ENCODE measurements around the gene PASK.

The PASK gene

DNA sequence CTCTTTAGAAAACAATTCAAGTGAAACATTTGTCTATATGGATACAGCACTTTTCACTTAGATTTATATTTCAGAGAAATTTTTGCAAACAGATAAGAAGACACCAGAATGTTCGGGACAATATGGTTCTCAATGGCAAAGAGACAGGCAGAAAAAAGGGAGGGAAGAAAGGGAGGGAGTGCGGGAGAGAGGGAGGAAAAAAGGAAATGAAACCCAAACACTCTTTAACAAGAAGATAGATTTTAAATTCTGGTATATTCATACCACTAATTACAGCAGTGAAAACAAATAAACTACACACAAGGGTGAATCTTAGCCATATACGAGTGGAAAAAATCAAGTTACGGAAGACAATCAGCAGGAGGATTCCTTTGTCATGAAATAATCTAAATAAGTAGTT lies 3.0 kb downstream of the PASK start:
- no peak for DNase-seq

- no peak for DNase-seq
Observed at GRCh38 chr2:241142593-241142992, 6.7 kb downstream of the PASK start.

DNA sequence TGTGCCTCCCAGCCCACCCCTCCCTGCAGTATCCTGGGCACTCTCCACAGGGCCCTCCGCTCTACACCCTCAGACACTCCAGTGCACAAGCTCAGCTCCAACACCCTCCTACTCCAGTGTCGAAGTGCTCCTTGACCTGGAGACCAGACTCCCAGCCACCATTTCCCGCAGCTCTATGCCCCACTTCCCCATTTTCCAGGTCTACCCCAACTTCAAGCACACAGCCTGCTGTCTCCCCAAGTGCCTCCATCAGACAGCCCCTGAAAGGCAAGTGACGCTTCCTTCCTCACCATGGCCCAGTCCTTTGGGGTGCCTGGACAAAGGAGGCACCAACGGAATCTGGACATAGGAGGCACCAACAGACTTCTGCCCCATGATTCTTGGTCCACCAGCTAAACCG lies 7.2 kb downstream of the PASK start:
- no peak for DNase-seq

DNA sequence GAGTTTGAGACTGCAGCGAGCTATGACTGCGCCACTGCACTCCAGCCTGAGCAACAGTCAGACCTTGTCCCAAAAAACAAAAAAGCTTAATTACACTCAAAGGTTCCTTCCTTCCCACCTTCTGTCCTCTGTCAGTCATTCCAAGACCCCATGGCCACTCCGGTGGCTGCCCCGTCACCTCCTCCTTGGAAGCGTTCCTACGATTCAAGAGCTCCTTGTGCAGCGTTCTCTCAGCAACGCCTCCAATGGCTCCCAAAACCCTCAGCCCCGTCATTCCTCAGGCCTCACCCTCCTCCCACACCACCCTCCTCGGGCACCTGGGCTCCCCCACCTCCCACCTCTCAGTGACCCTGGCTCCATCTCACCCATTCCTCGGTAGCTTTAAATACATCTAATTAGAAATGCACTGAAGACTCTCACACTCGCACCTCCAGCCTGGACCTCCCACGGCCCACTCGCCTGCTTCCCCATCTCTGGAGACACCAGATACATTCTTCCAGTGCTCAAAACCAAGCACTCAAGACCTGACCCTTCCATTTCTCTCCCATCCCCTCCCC lies 8.0 kb downstream of the PASK start:
- DNase-seq, result no peak

GRCh38 chr2:241140445-241140840 lies 8.8 kb downstream of the PASK start:
- DNase-seq, result no peak

DNA sequence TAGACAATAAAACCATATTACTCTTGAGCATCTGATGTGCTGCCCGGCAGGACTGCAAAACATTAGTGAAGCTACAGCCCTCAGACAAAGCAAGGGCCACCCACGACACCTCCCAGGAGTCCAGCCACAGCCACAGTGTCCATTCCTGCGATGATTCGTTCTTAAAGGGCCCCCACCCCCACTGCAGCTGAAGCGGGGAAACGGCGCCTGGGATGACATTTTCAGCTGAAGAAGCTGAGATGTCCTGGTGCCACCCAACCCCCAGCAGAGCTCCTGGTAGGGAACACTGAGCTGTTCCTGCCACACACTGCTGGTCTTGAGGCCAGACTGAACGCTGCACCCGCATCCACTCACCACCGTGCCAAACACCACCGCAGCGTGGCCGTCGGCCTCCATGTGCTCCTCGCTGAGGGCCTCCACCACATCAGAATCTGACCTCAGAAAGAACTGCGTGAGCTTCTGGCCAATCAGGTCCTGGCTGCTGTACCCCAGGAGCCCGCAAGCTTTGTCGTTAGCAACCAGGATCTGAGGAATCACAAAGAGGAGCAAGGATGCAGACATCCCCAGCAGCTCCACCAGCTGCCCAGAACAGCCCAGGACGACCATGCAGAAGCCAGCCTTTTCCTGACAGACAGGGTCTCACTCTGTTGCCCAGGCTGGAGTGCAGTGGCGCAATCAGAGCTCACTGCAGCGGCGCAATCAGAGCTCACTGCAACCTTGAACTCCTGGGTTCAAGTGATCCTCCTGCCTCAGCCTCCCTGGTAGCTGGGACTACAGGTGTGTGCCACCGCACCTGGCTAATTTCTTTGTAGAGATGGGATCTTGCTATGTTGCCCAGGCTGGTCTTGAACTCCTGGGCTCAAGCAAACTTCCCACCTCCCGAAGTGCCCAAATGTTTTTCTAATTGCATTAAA lies 9.5 kb downstream of the PASK start:
- DNase-seq, result no peak

GRCh38 chr2:241138471-241138870 lies 10.8 kb downstream of the PASK start:
- DNase-seq, result no peak

DNA sequence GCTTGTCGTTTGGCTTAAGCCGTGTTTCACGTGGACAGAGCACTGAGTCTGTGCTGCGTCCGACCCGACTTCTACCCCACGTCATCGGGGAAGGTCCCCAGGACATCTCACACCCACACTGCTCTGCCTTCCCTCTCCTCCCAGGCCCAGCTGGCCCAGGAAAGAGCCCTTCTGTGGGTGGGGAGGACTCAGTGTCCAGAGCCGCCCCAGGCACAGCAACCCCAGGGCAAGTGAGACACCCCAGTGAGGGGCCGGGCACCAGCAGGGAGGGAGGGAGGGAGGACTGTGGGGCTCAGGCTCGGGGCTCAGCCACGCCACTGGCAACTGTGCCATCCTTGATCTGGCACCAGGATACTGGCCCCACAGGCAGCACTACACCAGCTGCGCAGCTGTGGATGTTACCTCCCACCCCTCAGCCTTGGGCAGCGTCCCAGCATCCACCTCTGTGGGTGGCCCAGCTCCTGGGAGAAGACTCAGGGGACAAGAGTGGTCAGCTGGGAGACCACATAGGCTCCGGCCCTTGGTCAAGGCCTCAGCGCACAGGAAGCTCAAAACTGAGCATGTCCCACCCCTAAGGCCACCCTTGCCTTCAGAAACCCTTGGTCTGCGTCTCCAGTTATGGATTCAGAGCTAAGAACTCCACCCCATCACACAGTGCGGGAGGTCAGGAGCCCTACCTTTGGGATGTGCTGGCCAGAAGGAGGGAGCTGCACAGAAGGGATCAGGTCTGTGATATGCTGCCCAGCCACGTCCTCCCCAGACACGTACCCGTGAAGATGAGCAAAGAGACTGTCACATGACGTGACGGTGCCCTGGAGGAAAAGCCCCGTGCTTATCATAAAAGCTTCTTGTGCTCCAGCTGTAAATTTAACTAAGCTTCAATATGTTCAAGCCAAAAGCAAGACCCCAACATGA lies 11.7 kb downstream of the PASK start:
- no peak for DNase-seq

DNA sequence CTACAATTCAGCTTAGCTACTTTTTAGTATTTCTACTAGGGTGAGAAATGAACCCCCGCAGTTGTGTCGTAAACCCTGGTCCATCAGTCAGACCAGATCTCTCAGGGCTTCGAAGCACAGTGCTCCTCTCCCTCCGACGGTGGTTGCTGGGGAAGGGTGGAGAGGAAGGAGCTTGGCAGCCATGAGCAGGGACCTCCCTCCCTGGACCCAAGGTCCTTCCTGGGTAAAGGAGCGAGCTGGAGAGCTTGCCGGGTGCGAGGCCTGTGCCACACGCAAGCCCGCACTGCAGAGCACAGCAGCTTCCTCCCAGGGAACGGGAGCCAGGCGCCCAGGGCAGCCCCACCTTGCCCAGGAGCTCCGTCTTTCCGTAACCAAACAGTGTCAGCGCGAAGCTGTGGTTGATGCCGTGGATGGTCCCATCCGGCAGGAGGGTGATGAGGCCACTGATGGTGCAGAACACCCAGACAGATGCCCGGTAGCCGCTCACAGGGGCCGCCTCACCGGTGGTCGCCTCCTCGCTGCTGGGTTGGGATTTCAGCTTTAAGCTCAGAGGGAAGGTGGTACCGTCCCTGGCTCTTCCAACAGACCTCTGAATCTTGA lies 12.5 kb downstream of the PASK start:
- DNase-seq, result no peak

DNA sequence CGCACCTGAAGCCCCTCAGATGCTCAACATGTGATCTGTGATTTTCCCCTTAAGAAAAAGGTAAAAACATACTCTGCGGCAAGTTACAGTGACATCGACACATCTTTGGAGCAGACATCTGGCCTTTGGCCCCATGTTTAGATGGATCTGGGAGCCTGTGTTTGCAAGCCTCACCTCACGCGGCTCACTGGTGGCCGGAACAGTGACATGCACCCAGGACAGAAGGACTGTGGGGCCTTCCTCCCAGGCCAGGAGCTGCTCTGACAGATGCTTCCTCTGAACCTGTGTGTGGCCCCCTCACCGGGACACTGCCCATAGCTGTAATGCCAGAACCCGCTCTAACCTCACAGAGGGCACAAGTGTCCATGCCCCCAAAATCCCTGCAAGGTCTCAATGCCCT lies 13.1 kb downstream of the PASK start:
- no peak for DNase-seq

DNA sequence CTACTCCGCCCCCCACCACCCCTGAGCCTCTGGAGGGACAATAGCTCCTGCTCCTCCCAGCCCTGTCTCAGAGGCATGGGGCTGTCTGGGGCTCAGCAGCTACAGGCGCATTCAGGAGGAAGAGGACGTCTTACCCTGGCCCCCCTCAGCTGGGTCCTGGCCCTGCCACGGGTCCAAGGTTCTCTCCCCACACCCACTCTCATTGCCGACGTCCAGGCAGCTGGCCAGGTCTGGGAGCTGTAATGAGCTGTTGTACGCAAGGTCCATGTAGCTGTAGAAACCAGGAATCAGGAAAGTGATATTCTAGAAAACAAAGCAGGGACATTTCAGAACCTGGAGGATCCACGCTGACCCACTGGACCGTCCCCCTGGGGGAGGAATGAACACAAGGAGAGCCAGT lies 13.5 kb downstream of the PASK start:
- DNase-seq, result no peak

- no peak for DNase-seq
Observed at GRCh38 chr2:241134711-241135110, 14.6 kb downstream of the PASK start.

DNA sequence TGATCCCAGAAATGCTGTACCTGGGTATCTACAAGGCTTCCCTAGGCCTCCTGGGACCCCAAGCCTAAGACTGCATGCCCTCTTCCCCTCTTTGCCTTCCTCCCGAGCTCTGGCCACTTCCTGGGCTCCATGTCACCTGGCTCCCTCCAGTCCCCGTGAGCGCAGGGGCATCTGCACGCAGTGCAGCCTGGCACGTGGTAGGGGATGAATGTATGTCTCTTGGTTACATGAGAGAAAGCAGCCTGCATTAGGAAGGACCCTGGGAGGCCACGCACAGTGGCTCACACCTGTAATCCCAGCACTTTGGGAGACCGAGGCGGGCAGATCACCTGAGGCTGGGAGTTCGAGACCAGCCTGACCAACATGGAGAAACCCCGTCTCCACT lies 15.8 kb downstream of the PASK start:
- no peak for DNase-seq

DNA sequence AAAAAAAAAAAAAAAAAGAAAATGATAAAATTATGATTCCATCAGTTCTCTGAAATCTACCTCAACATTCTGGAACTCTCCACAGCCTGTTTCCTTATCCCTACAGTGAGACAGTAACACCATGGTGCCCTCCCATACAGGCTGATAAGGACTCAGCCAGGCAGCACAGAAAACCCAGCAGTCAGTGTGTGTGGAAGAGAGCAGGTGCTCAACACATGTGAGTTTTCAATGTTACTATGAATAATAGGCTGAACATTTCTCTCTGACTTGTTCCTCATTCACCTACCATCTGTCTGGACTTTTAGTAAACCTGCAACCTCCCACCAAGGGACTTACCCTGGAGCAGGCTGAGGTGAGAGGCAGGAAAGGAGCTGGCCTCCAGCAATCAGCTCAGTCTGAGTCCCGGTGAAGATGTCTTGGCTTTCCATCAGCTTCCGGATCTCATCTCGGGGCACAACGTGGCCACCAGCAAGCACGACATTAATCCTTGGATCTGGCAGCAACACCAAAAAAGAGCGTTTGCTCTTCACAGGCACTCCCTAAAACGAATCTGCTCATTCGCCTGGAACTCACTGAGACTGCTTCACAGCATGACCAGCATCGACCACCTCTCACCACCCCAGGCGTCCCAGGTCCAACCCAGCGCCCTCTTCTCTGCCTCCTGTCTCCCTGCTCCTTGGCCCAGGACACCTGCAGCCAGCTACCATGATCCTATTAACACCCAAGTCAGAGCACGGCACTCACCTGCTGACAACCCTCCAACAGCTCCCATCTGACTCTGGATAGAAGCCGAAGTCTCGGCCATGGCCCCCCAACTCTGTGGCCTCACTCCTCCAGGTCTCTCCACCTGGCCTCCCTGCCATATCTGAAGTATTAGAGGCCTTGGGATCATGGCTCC lies 16.5 kb downstream of the PASK start:
- DNase-seq, result no peak

DNA sequence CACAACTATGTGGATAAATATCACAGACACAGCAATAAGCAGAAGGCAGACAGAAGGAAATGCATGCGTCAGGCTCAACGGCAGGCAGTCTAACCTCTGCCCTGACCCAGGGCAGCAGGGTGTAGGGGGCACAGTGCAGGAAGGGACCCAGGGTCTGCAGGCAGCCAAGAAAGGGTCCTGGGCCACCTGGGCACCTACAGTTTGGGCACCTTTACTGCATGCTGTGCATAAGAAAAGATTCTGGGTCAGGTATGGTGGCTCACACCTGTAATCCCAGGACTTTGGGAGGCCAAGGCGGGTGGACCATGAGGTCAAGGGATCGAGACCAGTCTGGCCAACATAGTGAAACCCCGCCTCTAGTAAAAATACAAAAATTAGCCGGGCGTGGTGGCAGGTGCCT lies 17.7 kb downstream of the PASK start:
- DNase-seq, result no peak

DNA sequence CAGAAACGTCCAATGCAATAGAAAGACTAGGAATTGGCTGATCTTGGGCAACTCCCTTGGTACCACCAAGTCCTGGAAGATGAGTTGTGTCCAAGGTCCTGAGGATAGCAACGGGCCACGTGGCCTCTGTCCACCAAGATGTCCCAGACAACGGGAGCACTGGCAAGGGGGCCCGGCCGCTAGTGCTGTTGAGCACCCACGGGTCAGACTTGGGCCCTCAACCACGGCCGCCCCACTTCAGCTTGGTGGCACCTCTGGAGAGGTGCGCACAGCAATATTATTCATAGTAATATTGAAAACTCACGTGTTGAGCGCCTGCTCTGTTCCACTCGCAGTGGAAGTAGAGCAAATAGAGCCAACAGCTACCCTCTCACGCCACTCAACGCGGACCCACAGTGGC lies 19.0 kb downstream of the PASK start:
- DNase-seq, result no peak

DNA sequence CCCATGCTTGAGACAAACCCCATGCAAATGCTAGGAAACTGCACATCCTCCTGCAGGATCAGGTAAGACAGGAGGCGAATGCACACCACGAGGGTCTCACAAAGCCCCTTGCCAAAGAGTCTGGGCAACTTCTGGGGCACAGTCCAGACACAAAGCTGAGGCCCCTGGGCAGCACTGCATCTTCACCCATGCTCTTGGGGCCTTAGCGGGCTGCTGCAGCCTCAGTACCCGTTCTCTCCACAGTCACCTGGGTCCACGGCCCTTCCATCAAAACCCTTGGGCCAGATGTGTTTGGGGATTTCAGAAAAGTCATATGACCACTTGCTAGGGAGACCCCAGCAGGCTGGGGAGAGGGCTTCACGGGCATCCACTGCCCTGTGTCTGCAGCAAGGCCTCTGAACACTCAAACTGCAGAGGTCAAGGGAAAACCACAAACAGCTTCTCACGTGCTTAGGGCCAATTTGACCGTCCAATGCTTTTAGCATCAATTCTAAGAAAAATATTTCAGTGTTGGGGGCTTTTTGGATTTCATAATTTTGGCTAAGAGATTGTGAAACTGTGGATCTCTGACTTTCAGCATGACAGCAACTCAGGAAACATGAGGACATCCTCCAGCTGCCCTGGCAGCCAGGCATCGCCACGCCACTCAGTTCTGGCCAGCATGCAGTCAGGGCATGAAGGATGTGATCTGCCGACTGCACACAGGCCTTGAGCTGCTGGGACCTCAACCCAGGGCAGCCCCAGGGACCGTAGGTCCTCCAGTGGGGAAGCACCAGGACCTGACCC lies 20.0 kb downstream of the PASK start:
- no peak for DNase-seq

DNA sequence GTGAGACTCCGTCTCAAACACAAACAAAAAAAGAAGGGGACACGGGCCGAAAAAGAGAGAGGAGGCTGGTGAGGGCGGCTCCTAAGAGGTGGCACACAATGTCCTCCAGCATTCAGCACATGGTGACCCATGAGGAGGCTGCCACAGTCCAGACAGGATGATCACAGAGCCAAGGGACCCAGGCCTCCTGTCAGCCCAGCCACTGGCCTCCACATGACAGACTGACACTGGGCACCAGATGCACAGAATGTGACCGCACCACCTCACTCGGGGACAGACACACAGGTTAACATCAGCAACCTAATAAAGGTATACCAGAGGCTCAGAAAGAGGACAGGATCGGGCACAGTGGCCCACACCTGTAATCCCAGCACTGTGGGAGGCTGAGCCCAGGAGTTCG lies 21.0 kb downstream of the PASK start:
- DNase-seq, result no peak

- DNase-seq, result no peak
Observed at GRCh38 chr2:241126771-241127202, 22.5 kb downstream of the PASK start.

DNA sequence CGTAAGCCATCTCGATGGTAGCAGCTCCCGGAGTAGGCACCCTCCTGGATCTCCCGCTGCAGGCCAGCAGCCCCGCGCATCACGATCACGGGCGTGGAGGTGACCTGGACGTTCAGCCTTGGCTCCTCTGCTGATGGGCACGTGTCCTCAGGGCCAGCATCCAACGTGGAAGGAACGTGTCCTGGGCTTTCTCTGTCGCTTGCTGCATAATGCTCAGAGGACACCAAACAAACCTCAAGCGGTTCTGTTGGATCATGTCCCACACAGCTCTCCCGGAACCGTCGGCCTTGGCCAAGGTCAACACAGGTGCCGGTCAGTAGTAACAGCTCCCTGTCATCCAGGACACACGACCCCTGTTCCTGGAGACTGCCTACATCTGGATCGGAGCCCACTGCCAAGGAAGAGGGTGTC lies 23.1 kb downstream of the PASK start:
- DNase-seq, result no peak

DNA sequence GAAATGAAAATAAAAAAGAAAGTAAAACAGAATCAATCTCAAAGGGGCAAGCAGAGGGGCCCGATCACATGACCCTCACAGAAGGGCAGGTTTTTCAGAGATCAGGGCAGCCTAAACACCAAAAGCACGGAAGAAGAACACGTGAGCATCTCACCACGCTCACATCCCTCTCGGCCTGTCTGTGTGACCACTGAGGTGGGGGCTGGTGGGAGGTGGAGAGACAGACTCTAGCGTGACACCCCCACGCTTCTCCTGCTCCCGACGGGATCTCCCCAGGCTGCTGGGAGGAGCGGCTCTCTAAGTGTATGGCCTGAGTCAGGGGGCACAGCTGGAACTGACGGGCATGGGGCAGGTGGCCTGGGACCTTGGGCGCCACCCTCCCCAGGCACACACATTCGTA lies 23.6 kb downstream of the PASK start:
- no peak for DNase-seq
